Adrenal gland (tissue), 5 donors: Measurements from ENCODE around the gene ANKRD11.

Experiments used
- POLR2A ChIP-seq, 2 donors: fragments of 450-650 bp; IDR thresholded peaks; one replicate each; pipeline ENCODE4 v1.6.1; 2017; ENCODE audit warnings: antibody characterized with exemption in 2 of 2, mild to moderate bottlenecking in 2 of 2, moderate library complexity in 1 of 2
- TF ChIP-seq, protein P1 (sequence below), 6 experiments: fragments of 450-650 bp in 4 of 6; fragments of 200-600 bp in 2 of 6; sonication (generic) in 1 of 6; IDR thresholded peaks; 1 replicate in 5 of 6; 2 replicates in 1 of 6; pipeline versions ENCODE4 v1.5.1 to v1.8.0; 2016 to 2021; ENCODE audit warnings: antibody characterized with exemption in 6 of 6, mild to moderate bottlenecking in 2 of 6, moderate library complexity in 1 of 6
- donor health status: DM: no; HTN: no; CAD: no.

DNA sequence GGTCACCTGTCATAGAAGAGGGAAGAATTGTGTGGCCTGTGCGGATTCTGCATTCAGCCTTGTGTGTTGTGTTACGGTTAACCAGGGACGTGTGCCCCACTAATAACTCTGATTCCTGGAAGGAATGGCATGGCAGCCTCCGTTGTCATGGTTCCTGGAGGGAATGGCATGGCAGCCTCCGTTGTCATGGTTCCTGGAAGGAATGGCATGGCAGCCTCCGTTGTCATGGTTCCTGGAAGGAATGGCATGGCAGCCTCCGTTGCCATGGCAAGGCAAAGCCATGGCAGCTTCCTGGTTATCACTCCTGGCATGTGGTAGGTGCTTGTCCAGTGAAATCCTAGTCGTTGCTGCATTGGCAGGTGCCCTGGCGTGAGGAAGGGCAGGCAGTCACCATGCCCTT, 26.8 kb upstream of the ANKRD11 start:
- TF ChIP-seq, protein P1, sequence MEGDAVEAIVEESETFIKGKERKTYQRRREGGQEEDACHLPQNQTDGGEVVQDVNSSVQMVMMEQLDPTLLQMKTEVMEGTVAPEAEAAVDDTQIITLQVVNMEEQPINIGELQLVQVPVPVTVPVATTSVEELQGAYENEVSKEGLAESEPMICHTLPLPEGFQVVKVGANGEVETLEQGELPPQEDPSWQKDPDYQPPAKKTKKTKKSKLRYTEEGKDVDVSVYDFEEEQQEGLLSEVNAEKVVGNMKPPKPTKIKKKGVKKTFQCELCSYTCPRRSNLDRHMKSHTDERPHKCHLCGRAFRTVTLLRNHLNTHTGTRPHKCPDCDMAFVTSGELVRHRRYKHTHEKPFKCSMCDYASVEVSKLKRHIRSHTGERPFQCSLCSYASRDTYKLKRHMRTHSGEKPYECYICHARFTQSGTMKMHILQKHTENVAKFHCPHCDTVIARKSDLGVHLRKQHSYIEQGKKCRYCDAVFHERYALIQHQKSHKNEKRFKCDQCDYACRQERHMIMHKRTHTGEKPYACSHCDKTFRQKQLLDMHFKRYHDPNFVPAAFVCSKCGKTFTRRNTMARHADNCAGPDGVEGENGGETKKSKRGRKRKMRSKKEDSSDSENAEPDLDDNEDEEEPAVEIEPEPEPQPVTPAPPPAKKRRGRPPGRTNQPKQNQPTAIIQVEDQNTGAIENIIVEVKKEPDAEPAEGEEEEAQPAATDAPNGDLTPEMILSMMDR (IDR thresholded peaks at IDR 0.05): no peak
- no peak for TF ChIP-seq POLR2A (IDR thresholded peaks at IDR 0.05)
